Breast epithelium (tissue), 4 donors: ENCODE results near the gene TLE6. TPM values are rescaled to one million over a fixed set of nuclear protein-coding genes. Genes with fewer than 3 reads are reported as not detected.

Experiments
- DNase-seq, 2 donors: peaks; one replicate each; pipeline ENCODE4 v3.0.0-alpha.2; 2019; ENCODE audit warnings: low spot score in 2 of 2
- H3K27ac ChIP-seq, 2 donors: fragments of 200-600 bp; sonication (generic) in 1 of 2; one replicate each; pipeline ENCODE4 v1.5.1; 2016 to 2019; ENCODE audit warnings: mild to moderate bottlenecking in 1 of 2
- H3K27me3 ChIP-seq, 2 donors: fragments of 200-600 bp; sonication (generic) in 1 of 2; one replicate each; pipeline versions ENCODE4 v1.5.1 to v1.6.0; 2017 to 2019; ENCODE audit warnings: control low read depth in 1 of 2, mild to moderate bottlenecking in 1 of 2
- H3K36me3 ChIP-seq: fragments of 200-600 bp; one replicate; pipeline ENCODE4 v1.5.1; 2019
- H3K4me1 ChIP-seq, 2 donors: fragments of 200-600 bp; sonication (generic); one replicate each; pipeline ENCODE4 v1.5.1; 2016 to 2019; ENCODE audit warnings: control low read depth in 1 of 2
- H3K4me3 ChIP-seq, 3 donors: fragments of 200-600 bp; sonication (generic); 1 replicate in 2 of 3; 2 replicates in 1 of 3; pipeline ENCODE4 v1.5.1; 2016 to 2019; ENCODE audit warnings: mild to moderate bottlenecking in 3 of 3, moderate library complexity in 2 of 3
- H3K9me3 ChIP-seq, 2 donors: fragments of 200-600 bp; sonication (generic) in 1 of 2; one replicate each; pipeline ENCODE4 v1.5.1; 2016 to 2019; ENCODE audit warnings: control low read depth in 1 of 2
- CTCF ChIP-seq, 3 donors: fragments of 450-650 bp; IDR thresholded peaks; one replicate each; pipeline ENCODE4 v1.5.1; 2016 to 2017; ENCODE audit warnings: antibody characterized with exemption in 3 of 3, mild to moderate bottlenecking in 3 of 3, moderate library complexity in 3 of 3
- POLR2A ChIP-seq: fragments of 450-650 bp; IDR thresholded peaks from one replicate; pipeline ENCODE4 v1.6.1; 2016; ENCODE audit warnings: antibody characterized with exemption, mild to moderate bottlenecking, moderate library complexity
- POLR2AphosphoS5 ChIP-seq, 3 donors: sonication (generic); formaldehyde crosslinking; IDR thresholded peaks; one replicate each; pipeline ENCODE4 v1.6.1; 2017; ENCODE audit warnings: antibody characterized with exemption in 3 of 3
- intact Hi-C: fragments of 100-400 bp; cut with DNase I; formaldehyde crosslinking; loops from one replicate; pipeline ENCODE4 v1.15.1; 2023; ENCODE audit warnings: low total_unique reads
- total RNA-seq, 3 donors: library from RNA; depleted of rRNA; stranded (reverse); fragments of >200 nt; gene quantifications; one replicate each; pipeline ENCODE4 v1.1.0, GENCODE V29; 2016

The TLE6 gene
- total RNA-seq, 3 donors from 2014 or later: 1.6 to 4.3 (median 3.2) TPM

GRCh38 chr19:2964874-2965273, 12.5 kb upstream of the TLE6 start:
- H3K27ac ChIP-seq: no peak overlapping the region
- H3K9me3 ChIP-seq: no peaks in the 10 kb centered on the region
- DNase-seq: no peak
- H3K36me3 ChIP-seq: no peaks in the 10 kb centered on the region
- H3K27me3 ChIP-seq: no peaks in the 10 kb centered on the region
- no peaks in the 10 kb centered on the region for H3K4me1 ChIP-seq
- TF ChIP-seq CTCF (IDR thresholded peaks at IDR 0.05) (no peak), POLR2AphosphoS5 (IDR thresholded peaks at IDR 0.05) (no peak), POLR2A (no peak)
- intact Hi-C loops: no loop called here
- no peak overlapping the region for H3K4me3 ChIP-seq

GRCh38 chr19:2967972-2968371, 9.4 kb upstream of the TLE6 start:
- intact Hi-C loops: no loop called here
- TF ChIP-seq CTCF (IDR thresholded peaks at IDR 0.05): no peak
- no peak for TF ChIP-seq POLR2A
- TF ChIP-seq POLR2AphosphoS5 (IDR thresholded peaks at IDR 0.05): no peak
- H3K27me3 ChIP-seq: no peaks in the 10 kb centered on the region

GRCh38 chr19:2969104-2969504, 8.3 kb upstream of the TLE6 start:
- Histone ChIP-seq H3K27me3 (no peaks in the 10 kb centered on the region), H3K4me1 (peaks cover 0 to 6% of the 10 kb centered on the region in 2 donors), H3K27ac (peak overlapping the region; percentile 53 to 66), H3K36me3 (no peaks in the 10 kb centered on the region), H3K9me3 (no peaks in the 10 kb centered on the region), H3K4me3 (no peak overlapping the region)
- intact Hi-C loops: no loop called here
- no peak for TF ChIP-seq CTCF (IDR thresholded peaks at IDR 0.05)
- TF ChIP-seq POLR2AphosphoS5 (IDR thresholded peaks at IDR 0.05): peak in 1 of 3 donors; percentile 64
- no peak for TF ChIP-seq POLR2A
- no peak for DNase-seq

More at GRCh38 chr19:2967972-2968371, 9.4 kb upstream of the TLE6 start:
- Histone ChIP-seq H3K27ac (no peak overlapping the region), H3K4me3 (no peak overlapping the region), H3K4me1 (peaks cover 0 to 6% of the 10 kb centered on the region in 2 donors), H3K36me3 (no peaks in the 10 kb centered on the region), H3K9me3 (no peaks in the 10 kb centered on the region)
- DNase-seq: no peak

- no peak overlapping the region for H3K4me3 ChIP-seq
- TF ChIP-seq CTCF (IDR thresholded peaks at IDR 0.05) (no peak), POLR2AphosphoS5 (IDR thresholded peaks at IDR 0.05) (peak in 1 of 3 donors; percentile 15), POLR2A (no peak)
- peak overlapping the region; percentile 83 to 88 for H3K27ac ChIP-seq
- peaks cover 6 to 7% of the 10 kb centered on the region in 2 donors for H3K4me1 ChIP-seq
- H3K36me3 ChIP-seq: no peaks in the 10 kb centered on the region
- no peaks in the 10 kb centered on the region for H3K9me3 ChIP-seq
- no peaks in the 10 kb centered on the region for H3K27me3 ChIP-seq
- no peak for DNase-seq
- intact Hi-C loops: no loop called here
These were observed 7.0 kb upstream of the TLE6 start for GRCh38 chr19:2970201-2970835.

GRCh38 chr19:2973229-2973628, 4.1 kb upstream of the TLE6 start:
- TF ChIP-seq POLR2A: no peak
- TF ChIP-seq CTCF (IDR thresholded peaks at IDR 0.05): no peak
- TF ChIP-seq POLR2AphosphoS5 (IDR thresholded peaks at IDR 0.05): peak; percentile 41 to 71 (median 51)
- peaks cover 14 to 15% of the 10 kb centered on the region in 2 donors for H3K4me1 ChIP-seq
- H3K9me3 ChIP-seq: no peaks in the 10 kb centered on the region
- intact Hi-C loops: no loop called here
- no peaks in the 10 kb centered on the region for H3K36me3 ChIP-seq
- H3K4me3 ChIP-seq: no peak overlapping the region
- no peaks in the 10 kb centered on the region for H3K27me3 ChIP-seq
- peak overlapping the region; percentile 72 to 79 for H3K27ac ChIP-seq
- no peak for DNase-seq
